Measurements from ENCODE around the gene CDKN2D. TPM values are rescaled to one million over a fixed set of nuclear protein-coding genes. Genes with fewer than 3 reads are reported as not detected.

Gene CDKN2D
- total and polyA plus RNA-seq, 2 of the 8 experiments (the other 6 are each of a cell fraction or from before 2014, with no cell fraction given): 3.0 to 4.0 TPM

DNA sequence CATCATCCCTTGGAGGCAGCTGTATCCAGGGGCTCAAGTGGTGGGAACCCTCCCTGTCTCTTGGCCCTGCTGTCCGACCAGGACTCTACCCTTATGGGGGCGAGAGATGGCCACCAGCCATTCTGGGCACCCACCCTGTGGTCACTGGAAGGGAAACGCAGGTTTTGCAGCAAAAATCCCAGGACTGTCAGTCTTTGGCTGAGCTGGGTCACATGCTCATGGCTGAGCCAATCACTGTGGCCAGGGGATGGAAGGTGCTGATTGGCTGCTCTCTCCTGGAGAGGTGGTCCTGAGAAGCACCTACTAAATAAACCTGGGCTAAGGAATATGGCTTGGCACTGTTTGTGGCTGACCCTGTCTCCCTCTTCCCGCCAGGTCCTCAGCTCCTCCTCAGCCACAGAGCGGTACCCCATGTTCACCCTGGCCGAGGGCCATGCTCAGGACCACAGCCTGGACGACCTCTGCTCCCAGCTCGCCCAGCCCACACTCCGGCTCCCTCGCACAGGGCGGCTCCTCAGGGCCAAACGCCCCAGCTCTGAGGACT lies 16.2 kb downstream of the CDKN2D start:
- no peak overlapping the region for H2BK15ac ChIP-seq (ENCODE audit: low read length)
- H3K36me3 ChIP-seq (ENCODE audit: control insufficient read depth in 2 of 4, insufficient read depth in 4 of 4, low read length in 3 of 4): peaks cover 12 to 62% (median 43%) of the 10 kb centered on the region in 4 experiments; a peak in 7 of 8 replicates
- no peak overlapping the region for H3K27ac ChIP-seq (ENCODE audit: low read depth, low read length)
- no peak overlapping the region for H3K4ac ChIP-seq (replicated peaks; ENCODE audit: insufficient read length, low read depth, low read length)
- H3K56ac ChIP-seq (replicated peaks; ENCODE audit: insufficient read length, low read depth, low read length): no peak overlapping the region
- H3K14ac ChIP-seq (ENCODE audit: insufficient read length): no peak overlapping the region
- CTCF ChIA-PET (ENCODE audit: partially characterized antibody): interaction anchor here (0.8 to 4.5 kb wide), 17 partner anchors 9 to 412 kb away, joined by 3 to 25 read pairs (median 4); partner anchors contain the start of gene ATG4D
- no peak overlapping the region for H3K9ac ChIP-seq (replicated peaks in 1 of 4; ENCODE audit: extremely low read depth in 1 of 4, low read depth in 3 of 4, low read length in 3 of 4)
- 0 out of 2 replicates have a peak, but pooled peaks cover 3% of the 10 kb centered on the region for H3K79me1 ChIP-seq (ENCODE audit: low read depth, low read length)
- no peak overlapping the region for H2BK120ac ChIP-seq (replicated peaks; ENCODE audit: low read depth, low read length)
- no peak overlapping the region for H4K5ac ChIP-seq (ENCODE audit: insufficient read length, low read depth, low read length)
- no peaks in the 10 kb centered on the region for H3K4me1 ChIP-seq (replicated peaks in 1 of 4; ENCODE audit: control insufficient read depth in 3 of 4, insufficient read depth in 4 of 4, low read length in 3 of 4)
- H4K91ac ChIP-seq (replicated peaks; ENCODE audit: insufficient read length, low read length): no peak overlapping the region
- no peak overlapping the region for H2BK20ac ChIP-seq (ENCODE audit: low read length)
- no peaks in the 10 kb centered on the region for H3K79me2 ChIP-seq (ENCODE audit: control insufficient read depth in 1 of 2, insufficient read depth in 2 of 2, low read length in 2 of 2)
- no peak overlapping the region for H4K8ac ChIP-seq (ENCODE audit: extremely low read depth, insufficient read depth, low read length)
- FAIRE-seq (peak; percentile 95), DNase-seq (ENCODE audit: low read depth in 1 of 2, low spot score in 2 of 2) (peak; percentile 44 to 85)
- H2BK5ac ChIP-seq (ENCODE audit: low read depth, low read length): no peak overlapping the region
- no peak overlapping the region for H3K23ac ChIP-seq (ENCODE audit: insufficient read length)
- H3K4me2 ChIP-seq (ENCODE audit: insufficient read depth in 1 of 2, low read depth in 2 of 2, low read length in 2 of 2): no peak overlapping the region
- H3K27me3 ChIP-seq (replicated peaks in 1 of 4; ENCODE audit: control insufficient read depth in 3 of 4, extremely low read depth in 1 of 4, insufficient read depth in 3 of 4, low read length in 3 of 4): no peaks in the 10 kb centered on the region
- H3K18ac ChIP-seq (ENCODE audit: extremely low read depth, low read length): no peak overlapping the region
- H2AK5ac ChIP-seq (ENCODE audit: low read depth, low read length): no peak overlapping the region
- H3K23me2 ChIP-seq (ENCODE audit: low read depth, low read length): no peaks in the 10 kb centered on the region
- H3K9me3 ChIP-seq (ENCODE audit: insufficient read depth in 2 of 2, low read depth in 1 of 2, low read length in 1 of 2): no peaks in the 10 kb centered on the region
- no peak overlapping the region for H2AFZ ChIP-seq (ENCODE audit: low read length)
- peaks cover 6 to 20% of the 10 kb centered on the region in 2 experiments for H4K20me1 ChIP-seq (replicated peaks in 1 of 2; ENCODE audit: control insufficient read depth in 1 of 2, insufficient read depth in 2 of 2, low read length in 2 of 2)
- POLR2A ChIA-PET (ENCODE audit: partially characterized antibody): interaction anchor here (0.7 to 5.0 kb wide), 20 partner anchors 9 to 149 kb away, joined by 3 to 41 read pairs (median 4); partner anchors contain the start of genes QTRT1, S1PR5 and SLC44A2
- 87% methylated on average over 12 of the region's 12 CpGs; no CpG with 5 or more reads in 1 of the 2 experiments for WGBS, 2 experiments (ENCODE audit: extremely low coverage in 1 of 2, insufficient coverage in 1 of 2, insufficient read length in 1 of 2, insufficient replicate concordance in 2 of 2, low coverage in 1 of 2, low lambda C conversion rate in 2 of 2, missing lambda C conversion rate in 1 of 2)
- H3K4me3 ChIP-seq (ENCODE audit: extremely low read depth in 1 of 4, insufficient read depth in 2 of 4, low read depth in 3 of 4, low read length in 4 of 4): no peak overlapping the region
- H2BK12ac ChIP-seq (ENCODE audit: low read depth, low read length): no peak overlapping the region
- TF ChIP-seq BRCA1 (IDR thresholded peaks at IDR 0.05; ENCODE audit: low read depth, low read length) (no peak), POLR2A (IDR thresholded peaks at IDR 0.05; ENCODE audit: control extremely low read depth in 1 of 2, low read depth in 2 of 2, low read length in 2 of 2) (peak; percentile 16 to 46; a peak in 1 of 3 replicates), SP2 (IDR thresholded peaks at IDR 0.05; ENCODE audit: low read length) (no peak), POLR2AphosphoS5 (IDR thresholded peaks at IDR 0.05; ENCODE audit: low read depth, low read length) (peak; percentile 82), FOSL1 (IDR thresholded peaks at IDR 0.05; ENCODE audit: insufficient read depth, low read depth, low read length) (no peak), RXRA (IDR thresholded peaks at IDR 0.05; ENCODE audit: insufficient read depth, low read depth, low read length) (no peak), POU5F1 (IDR thresholded peaks at IDR 0.05; ENCODE audit: low read depth, low read length) (no peak), EGR1 (IDR thresholded peaks at IDR 0.05; ENCODE audit: borderline replicate concordance, low read depth, low read length) (no peak), SIRT6 (IDR thresholded peaks at IDR 0.05; ENCODE audit: low read length) (no peak), SIX5 (IDR thresholded peaks at IDR 0.05; ENCODE audit: low read depth, low read length) (no peak), CHD1 (IDR thresholded peaks at IDR 0.05; ENCODE audit: low read depth, low read length) (no peak), SAP30 (IDR thresholded peaks at IDR 0.05; ENCODE audit: insufficient read depth, insufficient replicate concordance, low read length) (no peak), RAD21 (IDR thresholded peaks at IDR 0.05 in 1 of 2, conservative IDR thresholded peaks at IDR 0.05 in 1 of 2; ENCODE audit: low read depth in 2 of 2, low read length in 2 of 2) (no peak), BACH1 (IDR thresholded peaks at IDR 0.05; ENCODE audit: low read length) (no peak)

Data from H1 (cell line).